HG03520 (cell line): Measurements from ENCODE around the gene CHST6.
A peak's percentile ranks its signal among the peaks of the same experiment; 100 is the strongest.
"Not testable (repeated sequence)": the region's sequence is repeated elsewhere in the genome, so short reads cannot be mapped to it uniquely, and the experiment has no call there.

Experiments
- ATAC-seq: cut with Tn5 transposase; IDR thresholded peaks from one replicate; pipeline ENCODE4 v1.9.1; 2021; ENCODE audit warnings: mild to moderate bottlenecking, moderate library complexity; ENCODE audit not compliant: unreplicated experiment

Gene CHST6

GRCh38 chr16:75495076-75495674 is at the start of gene CHST6:
TSS of gene CHST6 (minus strand) at chr16:75495441. CDS start at chr16:75479828, 15,613 bp downstream.
- peak; percentile 56 for ATAC-seq

GRCh38 chr16:75542462-75542861 is 47.2 kb upstream of the CHST6 start:
- not testable (repeated sequence) for ATAC-seq

- ATAC-seq, result no peak
These were observed 46.0 kb upstream of the CHST6 start for GRCh38 chr16:75541236-75541635.

- ATAC-seq, result not testable (repeated sequence)
These were observed 43.8 kb upstream of the CHST6 start for GRCh38 chr16:75538882-75539565.

GRCh38 chr16:75537776-75538175 is 42.5 kb upstream of the CHST6 start:
- no peak for ATAC-seq

GRCh38 chr16:75535901-75536300 is 40.7 kb upstream of the CHST6 start, which contains the start of gene CHST5:
TSS of gene CHST5 (minus strand) at chr16:75536108. CDS start at chr16:75530384, 5,724 bp downstream.
- no peak for ATAC-seq

GRCh38 chr16:75535211-75535843 is 40.1 kb upstream of the CHST6 start:
- ATAC-seq, result no peak

GRCh38 chr16:75534560-75535205 is 39.4 kb upstream of the CHST6 start:
- ATAC-seq, result no peak

GRCh38 chr16:75532791-75533190 is 37.5 kb upstream of the CHST6 start:
- no peak for ATAC-seq

- ATAC-seq, result no peak
These were observed 37.0 kb upstream of the CHST6 start for GRCh38 chr16:75532142-75532765.

GRCh38 chr16:75529959-75530358 is 34.7 kb upstream of the CHST6 start:
- ATAC-seq, result no peak

- ATAC-seq, result no peak
These were observed 34.0 kb upstream of the CHST6 start for GRCh38 chr16:75529056-75529905.

- ATAC-seq, result no peak
These were observed 32.6 kb upstream of the CHST6 start for GRCh38 chr16:75527825-75528299.

- no peak for ATAC-seq
These were observed 31.0 kb upstream of the CHST6 start for GRCh38 chr16:75526032-75526790.

- no peak for ATAC-seq
These were observed 23.9 kb upstream of the CHST6 start for GRCh38 chr16:75519175-75519574.

- ATAC-seq, result not testable (repeated sequence)
These were observed 21.1 kb upstream of the CHST6 start for GRCh38 chr16:75516189-75516966.

GRCh38 chr16:75514296-75514695 is 19.1 kb upstream of the CHST6 start:
- ATAC-seq, result no peak

GRCh38 chr16:75506574-75506973 is 11.3 kb upstream of the CHST6 start:
- no peak for ATAC-seq

GRCh38 chr16:75506107-75506506 is 10.9 kb upstream of the CHST6 start:
- no peak for ATAC-seq
